Mucosa of rectum (tissue), 2 donors: ENCODE measurements around the gene TMEM233.

ENCODE experiments used
- H3K27ac ChIP-seq, 2 donors: one replicate each; pipeline ENCODE4 v1.7.0; 2013; ENCODE audit warnings: inconsistent platforms in 2 of 2, low read depth in 2 of 2, low read length in 2 of 2
- H3K27me3 ChIP-seq, 2 donors: one replicate each; pipeline ENCODE4 v1.7.0; 2013; ENCODE audit warnings: low read length in 2 of 2; ENCODE audit not compliant: control insufficient read depth in 2 of 2, insufficient read depth in 2 of 2
- H3K36me3 ChIP-seq, 2 donors: one replicate each; pipeline ENCODE4 v1.7.0; 2013; ENCODE audit warnings: low read length in 2 of 2; ENCODE audit not compliant: control insufficient read depth in 2 of 2, insufficient read depth in 2 of 2
- H3K4me1 ChIP-seq, 2 donors: one replicate each; pipeline ENCODE4 v1.7.0; 2013; ENCODE audit warnings: low read length in 2 of 2, mild to moderate bottlenecking in 1 of 2; ENCODE audit not compliant: control insufficient read depth in 2 of 2, insufficient read depth in 2 of 2
- H3K4me3 ChIP-seq, 2 donors: one replicate each; pipeline ENCODE4 v1.7.0; 2013; ENCODE audit warnings: low read length in 2 of 2
- H3K9ac ChIP-seq, 2 donors: one replicate each; pipeline ENCODE4 v1.7.0; 2013; ENCODE audit warnings: low read length in 2 of 2, low read depth in 1 of 2, mild to moderate bottlenecking in 1 of 2
- H3K9me3 ChIP-seq, 2 donors: one replicate each; pipeline ENCODE4 v1.7.0; 2013; ENCODE audit warnings: low read length in 2 of 2; ENCODE audit not compliant: control insufficient read depth in 2 of 2
- donor health status: healthy.
- donor health status: Normal muscosa, but diverticular disease.

Gene TMEM233

DNA sequence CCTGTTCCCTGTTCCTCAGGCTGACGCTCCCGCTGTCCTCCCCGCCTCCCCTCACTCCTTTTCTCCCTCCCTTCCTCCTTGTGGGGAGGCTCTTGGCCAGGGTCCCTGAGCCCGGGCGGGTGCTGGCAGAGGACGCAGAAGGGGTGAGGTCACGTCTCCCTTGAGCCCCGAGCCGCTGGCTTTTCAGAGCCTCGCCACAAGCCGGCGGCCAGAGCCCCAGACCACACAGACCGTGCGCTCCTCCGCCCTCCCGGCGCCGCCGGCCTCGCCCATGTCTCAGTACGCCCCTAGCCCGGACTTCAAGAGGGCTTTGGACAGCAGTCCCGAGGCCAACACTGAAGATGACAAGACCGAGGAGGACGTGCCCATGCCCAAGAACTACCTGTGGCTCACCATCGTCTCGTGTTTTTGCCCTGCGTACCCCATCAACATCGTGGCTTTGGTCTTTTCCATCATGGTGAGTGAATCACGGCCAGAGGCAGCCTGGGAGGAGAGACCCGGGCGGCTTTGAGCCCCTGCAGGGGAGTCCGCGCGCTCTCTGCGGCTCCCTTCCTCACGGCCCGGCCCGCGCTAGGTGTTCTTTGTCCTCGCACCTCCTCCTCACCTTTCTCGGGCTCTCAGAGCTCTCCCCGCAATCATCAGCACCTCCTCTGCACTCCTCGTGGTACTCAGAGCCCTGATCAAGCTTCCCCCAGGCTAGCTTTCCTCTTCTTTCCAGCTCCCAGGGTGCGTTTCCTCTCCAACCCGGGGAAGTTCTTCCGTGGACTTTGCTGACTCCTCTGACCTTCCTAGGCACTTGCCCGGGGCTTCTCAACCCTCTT, at the start of gene TMEM233:
Gene TMEM233 (plus strand): TSS at position 197 of the 821 bp plus-strand sequence. CDS start 75 bp downstream, at position 272.
- Histone ChIP-seq H3K4me3 (peak within 1 kb of the TSS; percentile 22 to 41), H3K36me3 (no peaks in the 10 kb centered on the region), H3K9ac (no peak within 1 kb of the TSS), H3K27ac (no peak within 1 kb of the TSS), H3K27me3 (peaks cover 13% of the 10 kb centered on the region in 2 donors), H3K9me3 (no peaks in the 10 kb centered on the region), H3K4me1 (no peaks in the 10 kb centered on the region)

- Histone ChIP-seq H3K9ac (no peak overlapping the region), H3K36me3 (no peaks in the 10 kb centered on the region), H3K4me1 (no peaks in the 10 kb centered on the region), H3K27ac (no peak overlapping the region), H3K9me3 (no peaks in the 10 kb centered on the region), H3K27me3 (peaks cover 0 to 4% of the 10 kb centered on the region in 2 donors), H3K4me3 (no peak overlapping the region)
Observed at GRCh38 chr12:119544765-119545625, 48.6 kb upstream of the TMEM233 start.

- Histone ChIP-seq H3K36me3 (no peaks in the 10 kb centered on the region), H3K27me3 (no peaks in the 10 kb centered on the region), H3K9me3 (no peaks in the 10 kb centered on the region), H3K9ac (no peak overlapping the region), H3K4me3 (no peak overlapping the region), H3K27ac (no peak overlapping the region), H3K4me1 (no peaks in the 10 kb centered on the region)
Observed at GRCh38 chr12:119546340-119546739, 47.2 kb upstream of the TMEM233 start.

DNA sequence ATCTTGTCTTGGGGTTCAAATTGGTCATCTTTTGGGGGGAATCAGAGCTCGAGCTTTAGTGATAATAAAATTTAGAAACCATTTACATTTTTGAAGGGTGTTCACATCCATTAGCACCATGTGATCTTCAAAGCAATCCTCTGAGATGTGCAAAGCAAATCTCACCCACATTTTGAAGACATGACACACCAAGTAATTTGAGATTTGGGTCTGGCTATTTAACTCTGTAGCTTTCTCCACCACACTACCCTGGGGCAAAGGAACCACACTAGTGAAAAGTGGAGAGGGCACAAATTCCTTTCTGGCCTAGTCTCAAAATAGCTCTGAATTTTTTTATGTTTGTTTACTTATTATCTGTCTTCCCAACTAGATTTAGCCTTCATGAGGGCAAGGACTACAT, 46.6 kb upstream of the TMEM233 start:
- no peaks in the 10 kb centered on the region for H3K9me3 ChIP-seq
- H3K4me3 ChIP-seq, result no peak overlapping the region
- no peaks in the 10 kb centered on the region for H3K4me1 ChIP-seq
- H3K36me3 ChIP-seq, result no peaks in the 10 kb centered on the region
- no peak overlapping the region for H3K9ac ChIP-seq
- no peak overlapping the region for H3K27ac ChIP-seq
- H3K27me3 ChIP-seq, result no peaks in the 10 kb centered on the region

- Histone ChIP-seq H3K27me3 (no peaks in the 10 kb centered on the region), H3K9me3 (no peaks in the 10 kb centered on the region), H3K27ac (no peak overlapping the region), H3K4me3 (no peak overlapping the region), H3K4me1 (no peaks in the 10 kb centered on the region), H3K36me3 (no peaks in the 10 kb centered on the region), H3K9ac (no peak overlapping the region)
Observed at GRCh38 chr12:119556854-119557253, 36.7 kb upstream of the TMEM233 start.

GRCh38 chr12:119565404-119565803, 28.2 kb upstream of the TMEM233 start:
- H3K9ac ChIP-seq, result no peak overlapping the region
- no peak overlapping the region for H3K27ac ChIP-seq
- H3K27me3 ChIP-seq, result no peaks in the 10 kb centered on the region
- H3K9me3 ChIP-seq, result no peaks in the 10 kb centered on the region
- H3K36me3 ChIP-seq, result no peaks in the 10 kb centered on the region
- H3K4me1 ChIP-seq, result no peaks in the 10 kb centered on the region
- H3K4me3 ChIP-seq, result no peak overlapping the region

DNA sequence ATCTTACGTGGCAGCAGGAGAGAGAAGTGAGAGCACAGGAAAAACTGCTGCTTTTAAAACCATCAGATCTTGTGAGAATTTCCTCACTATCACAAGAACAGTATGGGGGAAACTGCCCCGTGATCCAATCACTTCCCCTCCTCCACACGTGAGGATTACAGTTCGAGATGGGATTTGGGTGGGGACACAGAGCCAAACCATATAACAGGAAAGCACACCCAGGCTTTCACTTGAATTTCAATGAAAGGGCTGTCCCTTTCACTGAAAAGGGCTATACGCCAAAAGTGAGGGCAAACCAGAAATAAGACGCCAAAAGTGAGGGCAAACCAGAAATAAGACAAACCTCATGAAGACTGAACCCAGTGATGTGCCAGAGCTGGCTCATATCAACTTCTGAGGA, 22.8 kb upstream of the TMEM233 start:
- no peaks in the 10 kb centered on the region for H3K27me3 ChIP-seq
- H3K4me1 ChIP-seq, result no peaks in the 10 kb centered on the region
- no peaks in the 10 kb centered on the region for H3K36me3 ChIP-seq
- H3K9ac ChIP-seq, result no peak overlapping the region
- no peak overlapping the region for H3K27ac ChIP-seq
- no peaks in the 10 kb centered on the region for H3K9me3 ChIP-seq
- H3K4me3 ChIP-seq, result no peak overlapping the region

- no peak overlapping the region for H3K4me3 ChIP-seq
- no peak overlapping the region for H3K9ac ChIP-seq
- H3K9me3 ChIP-seq, result no peaks in the 10 kb centered on the region
- H3K4me1 ChIP-seq, result no peaks in the 10 kb centered on the region
- H3K27ac ChIP-seq, result no peak overlapping the region
- no peaks in the 10 kb centered on the region for H3K36me3 ChIP-seq
- H3K27me3 ChIP-seq, result no peaks in the 10 kb centered on the region
Observed at GRCh38 chr12:119573086-119573485, 20.5 kb upstream of the TMEM233 start.

DNA sequence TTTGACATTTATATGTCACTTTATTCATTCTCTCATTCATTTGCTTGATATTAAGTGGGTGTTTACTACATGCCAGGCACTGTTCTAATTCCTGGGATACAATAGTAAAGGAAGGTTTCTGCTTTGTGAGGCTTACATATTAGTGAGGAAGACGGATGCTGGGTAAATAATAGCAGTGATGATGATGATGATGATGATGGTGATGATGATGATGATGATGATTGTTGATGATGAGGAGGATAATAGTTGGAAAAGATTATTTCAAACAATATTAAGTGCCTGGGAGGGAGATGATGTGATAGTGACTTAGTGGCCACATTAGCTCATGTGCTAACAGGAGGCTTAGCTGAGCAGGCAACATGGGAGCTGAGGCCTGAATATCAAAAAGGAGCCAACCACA, 19.3 kb upstream of the TMEM233 start:
- no peak overlapping the region for H3K4me3 ChIP-seq
- H3K4me1 ChIP-seq, result no peaks in the 10 kb centered on the region
- H3K36me3 ChIP-seq, result no peaks in the 10 kb centered on the region
- H3K9ac ChIP-seq, result no peak overlapping the region
- H3K27ac ChIP-seq, result no peak overlapping the region
- H3K27me3 ChIP-seq, result no peaks in the 10 kb centered on the region
- H3K9me3 ChIP-seq, result no peaks in the 10 kb centered on the region

DNA sequence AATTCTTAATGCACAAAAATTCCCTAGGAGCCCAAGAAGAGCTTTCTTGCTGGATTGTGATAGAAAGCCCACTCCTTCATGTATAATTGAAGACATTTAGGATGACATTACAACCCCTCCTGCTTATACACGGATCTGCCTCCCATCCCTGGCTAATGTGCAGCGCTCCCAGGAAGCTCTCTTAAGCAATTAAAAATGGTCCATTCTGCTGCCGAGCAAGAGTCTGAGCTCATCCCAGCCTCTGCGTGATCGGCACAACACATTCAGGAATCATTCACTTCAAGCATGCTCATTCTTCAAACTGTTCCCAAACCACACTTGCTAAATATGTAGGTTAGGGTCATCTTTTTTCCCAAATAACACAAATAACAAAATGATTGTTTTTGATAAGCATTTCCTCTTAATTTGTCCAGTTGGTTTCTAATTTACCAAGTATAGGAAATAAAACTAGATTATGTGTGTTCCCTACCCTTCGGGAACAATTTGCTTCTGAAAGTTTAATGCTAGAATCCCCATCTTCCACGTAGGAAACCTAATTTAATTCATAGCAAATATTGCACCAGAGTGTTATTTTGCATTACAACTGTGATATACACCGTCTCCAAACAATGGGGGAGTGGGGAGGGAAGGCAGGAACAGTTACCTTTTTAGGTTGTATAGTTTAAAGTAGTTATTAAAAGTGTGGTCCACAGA, 17.3 kb upstream of the TMEM233 start:
- no peak overlapping the region for H3K9ac ChIP-seq
- H3K27ac ChIP-seq, result no peak overlapping the region
- H3K36me3 ChIP-seq, result no peaks in the 10 kb centered on the region
- no peaks in the 10 kb centered on the region for H3K4me1 ChIP-seq
- H3K27me3 ChIP-seq, result no peaks in the 10 kb centered on the region
- no peak overlapping the region for H3K4me3 ChIP-seq
- no peaks in the 10 kb centered on the region for H3K9me3 ChIP-seq
